ENCODE data around the gene PORCN. TPM values are rescaled to one million over a fixed set of nuclear protein-coding genes. Genes with fewer than 3 reads are reported as not detected.

Gene PORCN
- total RNA-seq, 1 experiment from 2014 or later, result 11.9 TPM

GRCh38 chrX:48569958-48570357 is 61.2 kb downstream of the PORCN start:
- BruUV-seq (replicated peaks), result no TSS peak
- no peak overlapping the region for H3K27ac ChIP-seq (ENCODE audit: low read depth, low read length, poor library complexity, severe bottlenecking)
- no peak for DNase-seq (ENCODE audit: low spot score)
- no peak overlapping the region for H3K4me3 ChIP-seq (ENCODE audit: low read depth, low read length, poor library complexity, severe bottlenecking)
- CTCF ChIA-PET, result no interaction called here
- POLR2A ChIA-PET (ENCODE audit: low non-redundant PET), result no interaction called here
- no peaks in the 10 kb centered on the region for H3K27me3 ChIP-seq (replicated peaks; ENCODE audit: insufficient read depth, low read depth, low read length, poor library complexity)
- H3K9me3 ChIP-seq (ENCODE audit: low read depth, low read length, poor library complexity, severe bottlenecking), result no peaks in the 10 kb centered on the region
- H3K36me3 ChIP-seq (ENCODE audit: insufficient read depth, low read length, poor library complexity, severe bottlenecking), result peaks cover under 1% of the 10 kb centered on the region
- intact Hi-C loops (cut with micrococcal nuclease; ENCODE audit: unreplicated experiment), result no loop called here
- H3K4me1 ChIP-seq (ENCODE audit: insufficient read depth, low read length, poor library complexity, severe bottlenecking), result no peaks in the 10 kb centered on the region
- TF ChIP-seq EZH2 (IDR thresholded peaks at IDR 0.05; ENCODE audit: borderline replicate concordance, low read depth, low read length, poor library complexity, severe bottlenecking), result no peak
- TF ChIP-seq, protein P1, sequence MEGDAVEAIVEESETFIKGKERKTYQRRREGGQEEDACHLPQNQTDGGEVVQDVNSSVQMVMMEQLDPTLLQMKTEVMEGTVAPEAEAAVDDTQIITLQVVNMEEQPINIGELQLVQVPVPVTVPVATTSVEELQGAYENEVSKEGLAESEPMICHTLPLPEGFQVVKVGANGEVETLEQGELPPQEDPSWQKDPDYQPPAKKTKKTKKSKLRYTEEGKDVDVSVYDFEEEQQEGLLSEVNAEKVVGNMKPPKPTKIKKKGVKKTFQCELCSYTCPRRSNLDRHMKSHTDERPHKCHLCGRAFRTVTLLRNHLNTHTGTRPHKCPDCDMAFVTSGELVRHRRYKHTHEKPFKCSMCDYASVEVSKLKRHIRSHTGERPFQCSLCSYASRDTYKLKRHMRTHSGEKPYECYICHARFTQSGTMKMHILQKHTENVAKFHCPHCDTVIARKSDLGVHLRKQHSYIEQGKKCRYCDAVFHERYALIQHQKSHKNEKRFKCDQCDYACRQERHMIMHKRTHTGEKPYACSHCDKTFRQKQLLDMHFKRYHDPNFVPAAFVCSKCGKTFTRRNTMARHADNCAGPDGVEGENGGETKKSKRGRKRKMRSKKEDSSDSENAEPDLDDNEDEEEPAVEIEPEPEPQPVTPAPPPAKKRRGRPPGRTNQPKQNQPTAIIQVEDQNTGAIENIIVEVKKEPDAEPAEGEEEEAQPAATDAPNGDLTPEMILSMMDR (conservative IDR thresholded peaks at IDR 0.05; ENCODE audit: low read depth, low read length), result no peak

Other genes with a start within 250 kb of the PORCN start
- gene SSX3, start 152.3 kb upstream of the PORCN start, total RNA-seq (2021), result 0.81 and 1.2 TPM in 2 replicates
- not detected in 2 replicates for gene SSX4, start 125.5 kb upstream of the PORCN start, total RNA-seq (2021)
- gene SSX4B, start 97.0 kb upstream of the PORCN start, total RNA-seq (2021), result not detected in 2 replicates
- 98.9 and 112 TPM in 2 replicates for gene SLC38A5, start 38.7 kb upstream of the PORCN start, total RNA-seq (2021)
- 58.3 and 61.3 TPM in 2 replicates for gene FTSJ1, start 32.8 kb upstream of the PORCN start, total RNA-seq (2021)
- gene EBP, start 12.8 kb downstream of the PORCN start, total RNA-seq (2021), result 152 and 155 TPM in 2 replicates
- gene TBC1D25, start 30.7 kb downstream of the PORCN start, total RNA-seq (2021), result 10.8 and 15.0 TPM in 2 replicates
- 259 and 260 TPM in 2 replicates for gene RBM3, start 65.5 kb downstream of the PORCN start, total RNA-seq (2021)
- 48.1 and 58.7 TPM in 2 replicates for gene WDR13, start 88.5 kb downstream of the PORCN start, total RNA-seq (2021)
- gene WAS, start 174.8 kb downstream of the PORCN start, total RNA-seq (2021), result 0.90 and 1.1 TPM in 2 replicates
- 29.4 and 29.9 TPM in 2 replicates for gene SUV39H1, start 187.7 kb downstream of the PORCN start, total RNA-seq (2021)

Measured in A673 (cell line).